Raji (cell line): Measurements from ENCODE around the gene ELAVL2.

Experiments used
- POLR2A ChIP-seq: IDR thresholded peaks from 2 replicates; pipeline ENCODE4 v1.6.1; 2011; ENCODE audit warnings: low read depth, low read length, control low read depth; ENCODE audit not compliant: insufficient read depth

The ELAVL2 gene

GRCh38 chr9:23663946-23664345 lies 162.1 kb downstream of the ELAVL2 start:
- no peak for TF ChIP-seq POLR2A

- no peak for TF ChIP-seq POLR2A
These were observed 162.5 kb downstream of the ELAVL2 start for GRCh38 chr9:23663536-23663935.

- no peak for TF ChIP-seq POLR2A
These were observed 162.9 kb downstream of the ELAVL2 start for GRCh38 chr9:23663125-23663524.

GRCh38 chr9:23662320-23662719 lies 163.7 kb downstream of the ELAVL2 start:
- TF ChIP-seq POLR2A = no peak

- no peak for TF ChIP-seq POLR2A
These were observed 166.6 kb downstream of the ELAVL2 start for GRCh38 chr9:23659346-23660006.

GRCh38 chr9:23658376-23659258 lies 167.4 kb downstream of the ELAVL2 start:
- TF ChIP-seq POLR2A = no peak

GRCh38 chr9:23651051-23651450 lies 175.0 kb downstream of the ELAVL2 start:
- no peak for TF ChIP-seq POLR2A

GRCh38 chr9:23648651-23649050 lies 177.4 kb downstream of the ELAVL2 start:
- no peak for TF ChIP-seq POLR2A

GRCh38 chr9:23644896-23645295 lies 181.1 kb downstream of the ELAVL2 start:
- TF ChIP-seq POLR2A = no peak

GRCh38 chr9:23644326-23644725 lies 181.7 kb downstream of the ELAVL2 start:
- TF ChIP-seq POLR2A = no peak

- TF ChIP-seq POLR2A = no peak
These were observed 182.3 kb downstream of the ELAVL2 start for GRCh38 chr9:23643656-23644258.
